ENCODE data around the gene ARHGEF4.

DNA sequence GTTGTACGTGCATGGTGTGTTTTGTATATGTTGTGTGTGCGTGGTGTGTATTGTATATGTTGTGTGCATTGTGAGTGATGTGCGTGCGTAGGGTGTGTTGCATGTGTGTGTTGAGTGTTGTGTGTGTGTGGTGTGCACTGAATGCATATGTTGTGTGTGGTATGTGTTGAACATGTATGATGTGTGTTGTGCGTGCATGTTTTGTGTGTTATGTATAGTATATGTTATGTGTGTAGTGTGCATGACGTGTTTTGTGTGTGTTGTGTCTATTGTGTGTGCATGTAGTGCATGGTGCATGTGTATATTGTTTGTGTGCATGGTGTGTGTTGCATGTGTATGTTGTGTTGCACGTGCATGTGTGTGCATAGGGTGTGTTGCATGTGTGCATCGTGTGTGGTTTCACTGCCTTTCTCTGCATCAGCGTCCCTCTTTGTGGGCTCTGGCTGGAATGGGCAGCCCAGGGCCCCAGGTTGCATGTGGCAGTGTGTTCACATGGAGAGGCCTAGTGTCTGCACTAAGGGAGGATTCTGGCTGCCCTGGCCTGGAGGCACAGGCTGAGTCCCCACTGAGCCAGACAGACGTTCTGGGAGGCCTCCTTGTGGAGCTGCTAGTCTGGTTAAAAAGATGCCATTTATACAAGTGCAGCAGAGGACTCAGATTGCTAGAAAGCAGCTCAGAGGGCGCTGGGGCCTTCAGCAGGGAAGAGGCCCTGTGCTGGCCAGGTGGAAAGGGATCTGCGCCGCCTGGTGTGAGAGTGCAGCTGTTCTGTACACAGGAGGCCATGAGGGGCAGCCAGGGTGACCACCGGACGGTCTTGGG, 149.3 kb downstream of the ARHGEF4 start:
- TF ChIP-seq, protein P1, sequence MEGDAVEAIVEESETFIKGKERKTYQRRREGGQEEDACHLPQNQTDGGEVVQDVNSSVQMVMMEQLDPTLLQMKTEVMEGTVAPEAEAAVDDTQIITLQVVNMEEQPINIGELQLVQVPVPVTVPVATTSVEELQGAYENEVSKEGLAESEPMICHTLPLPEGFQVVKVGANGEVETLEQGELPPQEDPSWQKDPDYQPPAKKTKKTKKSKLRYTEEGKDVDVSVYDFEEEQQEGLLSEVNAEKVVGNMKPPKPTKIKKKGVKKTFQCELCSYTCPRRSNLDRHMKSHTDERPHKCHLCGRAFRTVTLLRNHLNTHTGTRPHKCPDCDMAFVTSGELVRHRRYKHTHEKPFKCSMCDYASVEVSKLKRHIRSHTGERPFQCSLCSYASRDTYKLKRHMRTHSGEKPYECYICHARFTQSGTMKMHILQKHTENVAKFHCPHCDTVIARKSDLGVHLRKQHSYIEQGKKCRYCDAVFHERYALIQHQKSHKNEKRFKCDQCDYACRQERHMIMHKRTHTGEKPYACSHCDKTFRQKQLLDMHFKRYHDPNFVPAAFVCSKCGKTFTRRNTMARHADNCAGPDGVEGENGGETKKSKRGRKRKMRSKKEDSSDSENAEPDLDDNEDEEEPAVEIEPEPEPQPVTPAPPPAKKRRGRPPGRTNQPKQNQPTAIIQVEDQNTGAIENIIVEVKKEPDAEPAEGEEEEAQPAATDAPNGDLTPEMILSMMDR (IDR thresholded peaks at IDR 0.05) = no peak
- no peak for TF ChIP-seq POLR2A (IDR thresholded peaks at IDR 0.05)
